ENCODE data around the gene TMEM138.

DNA sequence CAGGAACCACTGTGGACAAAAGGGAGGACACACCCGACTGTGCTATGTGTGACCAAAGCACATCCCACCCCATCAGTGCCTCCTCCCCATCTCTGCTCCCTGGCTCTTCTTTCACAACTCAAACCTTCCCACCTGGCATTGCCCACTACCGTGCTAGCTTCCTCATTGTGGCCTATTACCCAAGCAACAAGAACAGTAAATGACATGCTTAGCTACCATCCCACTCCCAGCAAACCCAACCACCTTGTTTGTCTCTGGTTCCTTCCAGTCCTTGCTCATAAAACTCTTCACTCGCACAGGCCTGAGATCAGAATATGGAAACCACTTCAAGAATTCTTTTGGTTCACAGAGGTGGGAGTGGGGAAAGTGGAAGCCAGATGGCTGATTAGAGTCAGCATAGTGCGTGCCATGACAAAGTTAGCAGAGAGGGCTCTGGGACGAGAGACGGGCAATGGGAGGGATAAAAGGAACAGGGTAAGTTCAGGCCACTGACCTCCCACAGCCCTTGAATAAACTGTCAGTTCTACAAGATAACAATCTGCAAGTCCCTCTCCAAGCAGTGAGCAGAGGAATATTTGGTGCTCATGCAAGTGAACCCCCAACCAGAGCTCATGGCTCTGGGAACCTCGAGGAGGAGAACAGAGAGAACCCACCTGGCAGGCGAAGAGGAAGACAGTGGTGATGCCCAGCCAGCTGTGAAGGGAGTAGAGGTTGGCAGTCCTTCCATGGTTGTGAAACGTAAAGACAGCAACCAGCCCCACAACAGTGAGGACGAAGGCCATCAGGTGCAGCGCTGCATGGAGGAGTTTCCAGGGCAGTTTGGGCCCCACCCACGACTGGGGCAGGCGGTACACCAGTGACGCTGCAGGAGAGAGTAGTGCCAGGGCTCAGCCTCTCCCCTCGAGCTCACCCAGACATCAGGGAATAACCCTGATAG lies 8.8 kb upstream of the TMEM138 start:
- TF ChIP-seq, protein P1, sequence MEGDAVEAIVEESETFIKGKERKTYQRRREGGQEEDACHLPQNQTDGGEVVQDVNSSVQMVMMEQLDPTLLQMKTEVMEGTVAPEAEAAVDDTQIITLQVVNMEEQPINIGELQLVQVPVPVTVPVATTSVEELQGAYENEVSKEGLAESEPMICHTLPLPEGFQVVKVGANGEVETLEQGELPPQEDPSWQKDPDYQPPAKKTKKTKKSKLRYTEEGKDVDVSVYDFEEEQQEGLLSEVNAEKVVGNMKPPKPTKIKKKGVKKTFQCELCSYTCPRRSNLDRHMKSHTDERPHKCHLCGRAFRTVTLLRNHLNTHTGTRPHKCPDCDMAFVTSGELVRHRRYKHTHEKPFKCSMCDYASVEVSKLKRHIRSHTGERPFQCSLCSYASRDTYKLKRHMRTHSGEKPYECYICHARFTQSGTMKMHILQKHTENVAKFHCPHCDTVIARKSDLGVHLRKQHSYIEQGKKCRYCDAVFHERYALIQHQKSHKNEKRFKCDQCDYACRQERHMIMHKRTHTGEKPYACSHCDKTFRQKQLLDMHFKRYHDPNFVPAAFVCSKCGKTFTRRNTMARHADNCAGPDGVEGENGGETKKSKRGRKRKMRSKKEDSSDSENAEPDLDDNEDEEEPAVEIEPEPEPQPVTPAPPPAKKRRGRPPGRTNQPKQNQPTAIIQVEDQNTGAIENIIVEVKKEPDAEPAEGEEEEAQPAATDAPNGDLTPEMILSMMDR (IDR thresholded peaks at IDR 0.05; ENCODE audit: low read depth, low read length, poor library complexity, severe bottlenecking) = no peak
- TF ChIP-seq EZH2phosphoT487 (IDR thresholded peaks at IDR 0.05; ENCODE audit: borderline replicate concordance, low read length) = no peak
